ENCODE measurements around the gene ASL. TPM values are rescaled to one million over a fixed set of nuclear protein-coding genes. Genes with fewer than 3 reads are reported as not detected.

ASL gene
- total RNA-seq, 4 donors from 2014 or later, result 14.6 to 29.0 (median 27.9) TPM

DNA sequence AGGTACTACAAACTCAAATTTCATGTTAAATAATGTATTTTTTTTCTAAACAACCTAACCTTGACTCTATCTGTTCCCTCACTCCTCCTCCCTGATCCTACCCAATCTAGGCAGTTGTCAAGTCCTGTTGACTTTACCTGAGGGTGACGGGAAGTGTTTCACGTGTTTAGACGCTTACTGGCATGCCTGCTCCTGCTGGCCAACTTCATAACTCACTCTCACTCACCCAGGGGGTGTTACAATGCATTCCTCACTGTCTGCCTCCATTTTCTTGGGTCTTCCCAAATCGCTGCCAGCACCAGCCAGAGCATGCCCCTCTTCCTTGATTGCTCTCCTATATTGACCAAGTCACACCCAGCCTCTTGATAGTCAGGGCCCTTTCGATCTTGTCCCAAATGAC lies 67.4 kb downstream of the ASL start:
- TF ChIP-seq, protein P1, sequence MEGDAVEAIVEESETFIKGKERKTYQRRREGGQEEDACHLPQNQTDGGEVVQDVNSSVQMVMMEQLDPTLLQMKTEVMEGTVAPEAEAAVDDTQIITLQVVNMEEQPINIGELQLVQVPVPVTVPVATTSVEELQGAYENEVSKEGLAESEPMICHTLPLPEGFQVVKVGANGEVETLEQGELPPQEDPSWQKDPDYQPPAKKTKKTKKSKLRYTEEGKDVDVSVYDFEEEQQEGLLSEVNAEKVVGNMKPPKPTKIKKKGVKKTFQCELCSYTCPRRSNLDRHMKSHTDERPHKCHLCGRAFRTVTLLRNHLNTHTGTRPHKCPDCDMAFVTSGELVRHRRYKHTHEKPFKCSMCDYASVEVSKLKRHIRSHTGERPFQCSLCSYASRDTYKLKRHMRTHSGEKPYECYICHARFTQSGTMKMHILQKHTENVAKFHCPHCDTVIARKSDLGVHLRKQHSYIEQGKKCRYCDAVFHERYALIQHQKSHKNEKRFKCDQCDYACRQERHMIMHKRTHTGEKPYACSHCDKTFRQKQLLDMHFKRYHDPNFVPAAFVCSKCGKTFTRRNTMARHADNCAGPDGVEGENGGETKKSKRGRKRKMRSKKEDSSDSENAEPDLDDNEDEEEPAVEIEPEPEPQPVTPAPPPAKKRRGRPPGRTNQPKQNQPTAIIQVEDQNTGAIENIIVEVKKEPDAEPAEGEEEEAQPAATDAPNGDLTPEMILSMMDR (IDR thresholded peaks at IDR 0.05), result no peak
- no peak for TF ChIP-seq POLR2A (IDR thresholded peaks at IDR 0.05)
- 52 to 61% methylated on average over 5 of the region's 5 CpGs for WGBS, 2 donors
- intact Hi-C loops (cut with DNase I; ENCODE audit: low total_unique reads), result no loop called here
- H3K4me3 ChIP-seq (ENCODE audit: low read depth, poor library complexity, severe bottlenecking), result no peak overlapping the region
- DNase-seq (ENCODE audit: low spot score in 2 of 2), result peak in 1 of 2 donors; percentile 82

Other genes with a start within 250 kb of the ASL start
- 10 to 100 TPM; 23.5 to 26.4 (median 25.0) TPM for gene VKORC1L1, start 202.7 kb upstream of the ASL start, total RNA-seq
- 10 to 100 TPM; 13.8 to 22.8 (median 18.8) TPM for gene GUSB, start 93.6 kb upstream of the ASL start, total RNA-seq
- 10 to 100 TPM; 35.6 to 72.4 (median 45.3) TPM for gene CRCP, start 39.0 kb downstream of the ASL start, total RNA-seq
- gene TPST1, start 129.5 kb downstream of the ASL start, total RNA-seq, result 10 to 100 TPM; 10.1 to 12.8 (median 11.2) TPM